Endometrial microvascular endothelial cells (primary cell): Measurements from ENCODE around the gene CASP12. TPM values are rescaled to one million over a fixed set of nuclear protein-coding genes. Genes with fewer than 3 reads are reported as not detected.
"Not testable (repeated sequence)": the region's sequence is repeated elsewhere in the genome, so short reads cannot be mapped to it uniquely, and the experiment has no call there.

Experiments used
- in situ Hi-C: cut with HindIII; loops from 2 replicates; pipeline ENCODE4 v1.10.0; 2017; ENCODE audit warnings: low sequenced_read_pairs, low pct_unique_long_range_greater_than_20kb; ENCODE audit errors: inconsistent ontology term
- total RNA-seq: library from RNA; depleted of rRNA; stranded (reverse); fragments of >200 nt; gene quantifications from one replicate; pipeline ENCODE4 v1.2.3, GENCODE V29; 2015; ENCODE audit errors: inconsistent ontology term

Gene CASP12
- total RNA-seq, result 0.84 TPM

DNA sequence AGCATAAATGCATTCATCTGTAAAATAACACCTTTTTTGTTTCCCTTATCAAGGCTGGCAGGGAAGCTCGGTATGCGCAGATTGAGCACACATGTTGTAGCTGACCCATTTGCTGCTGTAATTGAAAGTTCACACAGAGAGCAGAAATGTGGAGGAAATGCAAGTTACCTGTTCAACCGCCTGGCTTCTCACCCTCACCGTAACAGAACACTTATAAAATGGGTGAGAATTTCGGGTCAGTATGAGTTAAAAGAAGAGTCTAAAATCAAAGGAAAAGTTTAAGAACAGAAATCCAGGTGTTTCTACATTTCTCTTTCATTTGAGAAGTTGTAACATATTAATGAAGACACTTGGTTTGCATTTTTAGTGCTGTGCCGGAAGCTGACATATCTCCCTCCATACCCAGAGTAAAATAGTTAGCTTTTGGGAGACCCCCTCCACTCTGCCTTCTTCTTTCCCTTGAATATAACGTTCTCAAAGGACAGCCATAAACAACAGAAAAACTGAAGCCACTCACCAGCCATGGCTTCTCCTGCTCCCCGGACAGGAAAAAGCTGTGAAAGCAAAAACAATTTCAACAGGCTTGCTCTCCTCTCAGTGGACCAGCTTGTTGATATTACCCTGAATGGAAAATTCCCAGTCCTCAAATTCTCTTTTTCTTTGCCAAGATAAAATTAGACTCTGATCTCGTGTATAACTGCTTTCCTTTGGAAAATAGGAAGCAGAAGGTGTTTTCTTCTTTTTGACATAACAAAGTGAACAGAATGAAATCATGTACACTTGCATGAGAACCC lies at the start of gene CASP12:
CASP12 (minus strand) TSS at position 570 of the 794 bp plus-strand sequence.
- in situ Hi-C loops, result no loop called here

- in situ Hi-C loops, result no loop called here
These were observed 48.6 kb upstream of the CASP12 start for GRCh38 chr11:104946907-104947306.

GRCh38 chr11:104944076-104944475 lies 45.8 kb upstream of the CASP12 start:
- in situ Hi-C loops, result no loop called here

GRCh38 chr11:104943561-104943960 lies 45.3 kb upstream of the CASP12 start:
- in situ Hi-C loops, result no loop called here

DNA sequence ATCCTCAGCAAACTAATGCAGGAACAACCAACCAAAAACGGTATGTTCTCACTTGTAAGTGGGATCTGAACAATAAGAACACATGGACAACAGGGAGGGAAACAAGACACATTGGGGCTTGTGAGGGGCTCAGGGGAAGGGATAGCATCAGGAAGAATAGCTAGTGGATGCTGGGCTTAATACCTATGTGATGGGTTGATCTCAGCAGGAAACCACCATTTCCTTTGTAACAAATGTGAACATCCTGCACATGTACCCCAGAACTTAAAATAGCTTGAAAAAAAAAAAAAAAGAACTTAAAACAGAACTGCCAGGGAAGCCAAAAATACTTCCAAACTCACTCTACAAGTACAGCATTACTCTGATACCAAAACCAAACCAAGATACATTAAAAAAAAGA lies 36.3 kb upstream of the CASP12 start:
- in situ Hi-C loops, result no loop called here

DNA sequence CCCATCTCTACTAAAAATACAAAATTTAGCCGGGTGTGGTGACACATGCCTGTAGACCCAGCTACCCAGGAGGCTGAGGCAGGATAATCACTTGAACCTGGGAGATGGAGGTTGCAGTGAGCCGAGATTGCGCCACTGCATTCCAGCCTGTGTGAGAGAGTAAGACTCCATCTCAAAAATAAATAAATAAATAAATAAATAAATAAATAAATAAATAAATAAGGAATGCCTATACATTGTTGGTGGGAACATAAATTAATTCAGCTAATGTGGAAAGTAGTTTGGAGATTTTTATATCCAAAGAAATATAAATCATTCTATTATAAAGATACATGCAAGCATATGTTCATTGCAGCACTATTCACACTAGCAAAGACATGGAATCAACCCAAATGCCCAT lies 35.8 kb upstream of the CASP12 start:
- in situ Hi-C loops, result not testable (repeated sequence)

GRCh38 chr11:104928811-104929210 lies 30.6 kb upstream of the CASP12 start:
- in situ Hi-C loops, result no loop called here

DNA sequence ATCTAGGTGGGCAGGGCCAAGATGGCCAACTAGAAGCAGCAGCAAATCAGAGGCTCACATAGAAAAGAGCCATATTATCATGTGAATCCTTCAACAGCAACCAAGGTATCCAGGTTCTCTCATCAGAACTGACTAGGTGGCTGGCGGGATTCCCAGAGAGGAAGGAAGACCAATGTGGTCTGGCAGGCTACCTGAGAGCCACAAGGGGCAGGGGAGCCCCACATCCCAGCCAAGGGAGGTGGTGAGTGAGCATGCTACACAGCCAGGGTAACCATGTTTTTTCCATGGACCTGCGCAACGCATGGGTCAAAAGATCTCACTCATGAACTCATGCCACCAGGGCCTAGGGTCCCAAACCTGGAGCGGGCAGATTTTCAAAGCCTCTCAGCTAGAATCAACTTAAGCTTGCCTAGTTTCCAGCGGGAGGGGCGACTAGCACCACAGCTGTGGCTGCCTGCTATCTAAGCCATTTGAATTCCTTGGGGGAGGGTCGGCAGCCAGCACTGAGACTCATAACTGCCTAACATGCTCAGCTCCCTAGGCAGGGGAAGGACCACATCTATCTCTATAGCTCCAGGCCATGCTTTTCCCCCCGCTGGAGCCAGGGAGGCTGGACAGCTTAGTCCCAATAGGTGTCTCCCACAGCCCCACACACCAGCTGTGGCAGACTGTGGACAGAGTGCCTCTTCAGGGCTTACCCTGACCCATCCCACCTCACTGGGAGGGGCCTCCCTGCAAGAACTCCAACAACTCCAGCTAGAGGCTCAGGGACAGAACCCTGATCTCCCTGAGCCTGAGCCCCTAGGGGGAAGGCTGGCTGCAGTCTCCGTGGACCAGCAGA lies 28.7 kb upstream of the CASP12 start:
- in situ Hi-C loops, result no loop called here

GRCh38 chr11:104925850-104926249 lies 27.6 kb upstream of the CASP12 start:
- in situ Hi-C loops, result no loop called here

DNA sequence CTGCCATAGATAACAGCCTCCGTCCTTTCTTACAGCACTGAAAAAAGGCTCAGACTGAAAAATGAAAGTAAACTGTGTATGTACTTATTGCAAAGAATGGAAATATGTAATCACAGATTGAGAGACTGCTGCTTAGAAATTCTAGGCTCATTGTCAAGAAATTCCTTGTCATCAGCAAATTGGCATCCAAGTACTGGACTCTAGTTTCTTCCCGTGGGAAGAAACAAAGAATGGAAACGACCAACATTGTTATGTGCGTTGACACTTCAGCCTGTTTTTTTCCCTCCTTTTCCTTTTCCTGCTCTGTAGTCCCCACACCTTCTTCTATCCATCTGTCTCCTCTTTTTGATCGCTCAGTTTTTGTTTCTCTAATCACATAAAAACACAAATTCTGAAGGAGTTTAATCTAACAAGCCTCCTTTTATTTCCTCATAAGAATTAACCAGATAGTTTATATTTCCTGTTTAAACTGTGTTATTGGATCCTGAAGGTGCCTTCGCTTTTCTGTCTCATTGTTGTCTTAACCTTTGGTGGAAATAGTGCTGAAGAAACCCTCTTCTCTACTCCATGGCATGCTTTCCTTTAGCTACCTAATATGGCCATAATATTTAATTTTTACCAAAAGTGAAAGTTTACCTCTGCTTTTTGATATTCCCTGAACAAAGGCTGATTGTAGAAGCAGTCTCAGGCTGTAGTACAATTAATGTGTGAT lies 20.0 kb upstream of the CASP12 start:
- in situ Hi-C loops, result no loop called here

GRCh38 chr11:104917271-104918112 lies 19.2 kb upstream of the CASP12 start:
- in situ Hi-C loops, result no loop called here

GRCh38 chr11:104916442-104916841 lies 18.2 kb upstream of the CASP12 start:
- in situ Hi-C loops, result no loop called here

DNA sequence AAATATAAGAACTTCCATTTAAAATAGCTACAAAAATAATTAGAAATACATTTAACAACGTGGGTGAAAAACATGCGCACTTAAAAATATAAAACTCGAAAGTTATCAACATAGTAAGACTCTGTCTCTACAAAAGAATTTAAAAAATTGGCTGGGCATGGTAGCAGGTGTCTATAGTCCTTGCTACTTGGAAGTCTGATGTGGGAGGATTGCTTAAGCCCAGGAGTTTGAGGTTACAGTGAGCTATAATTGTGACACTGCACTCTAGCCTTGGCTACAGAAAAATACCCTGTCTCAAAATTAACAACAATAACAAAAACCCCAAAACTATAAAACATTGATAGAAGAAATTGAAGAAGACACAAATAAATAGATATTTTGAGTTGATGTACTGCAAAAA lies 13.8 kb upstream of the CASP12 start:
- in situ Hi-C loops, result no loop called here

- in situ Hi-C loops, result no loop called here
These were observed 9.9 kb upstream of the CASP12 start for GRCh38 chr11:104908186-104908531.

DNA sequence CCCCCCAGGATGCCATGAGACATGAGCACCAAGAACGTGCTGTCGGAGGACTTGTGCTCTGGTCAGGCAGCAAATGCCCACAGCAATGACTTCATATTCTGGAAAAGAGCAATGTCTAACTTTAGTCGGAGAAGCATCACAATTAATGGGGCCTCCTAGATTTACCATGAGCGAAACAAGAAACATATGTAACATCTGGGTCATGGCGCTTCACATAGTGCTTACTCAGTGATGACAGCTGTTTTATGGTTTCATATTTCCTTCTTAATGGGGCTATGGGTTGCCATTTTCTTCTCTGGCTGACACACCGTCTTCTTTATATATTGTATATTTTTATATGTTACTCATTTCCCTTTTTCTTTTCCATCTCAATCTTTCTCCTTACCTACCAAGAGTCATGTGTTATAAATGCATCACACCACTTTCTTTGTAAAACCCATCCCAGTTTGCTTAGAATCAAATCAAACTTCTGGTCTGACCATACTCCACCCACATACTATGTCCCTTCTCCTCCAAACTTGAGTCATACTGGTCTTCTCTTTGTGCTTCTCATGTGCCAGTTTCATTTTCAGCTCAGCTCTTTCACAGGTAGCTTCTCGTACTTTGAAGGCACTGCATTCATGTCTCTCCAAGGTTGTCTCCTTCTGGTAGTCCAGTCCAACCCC lies 9.4 kb upstream of the CASP12 start:
- in situ Hi-C loops, result no loop called here

GRCh38 chr11:104905271-104905670 lies 7.0 kb upstream of the CASP12 start:
- in situ Hi-C loops, result no loop called here

- in situ Hi-C loops, result no loop called here
These were observed 966 bp upstream of the CASP12 start for GRCh38 chr11:104899226-104899625.

DNA sequence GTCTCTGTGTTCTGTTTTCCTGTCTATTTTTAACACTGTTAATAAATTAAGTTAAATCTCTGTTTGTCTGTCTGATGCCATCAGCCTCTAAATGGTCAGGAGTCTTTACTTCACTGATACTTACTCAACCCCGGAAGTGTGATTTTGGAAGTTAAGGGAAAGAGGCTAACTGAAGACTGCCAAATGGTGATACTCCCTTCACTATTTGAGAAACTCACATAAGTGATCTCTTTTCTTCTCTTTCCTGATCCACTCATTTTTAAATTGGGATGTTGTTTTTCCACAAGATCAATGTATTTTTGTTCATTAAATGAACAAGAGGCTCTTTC lies 389 bp upstream of the CASP12 start:
- in situ Hi-C loops, result no loop called here
